ENCODE data around the gene TMED6. TPM values are rescaled to one million over a fixed set of nuclear protein-coding genes. Genes with fewer than 3 reads are reported as not detected.

TMED6 gene
- 0.28 TPM in 1 of 2 replicates, not detected in the other for total RNA-seq

DNA sequence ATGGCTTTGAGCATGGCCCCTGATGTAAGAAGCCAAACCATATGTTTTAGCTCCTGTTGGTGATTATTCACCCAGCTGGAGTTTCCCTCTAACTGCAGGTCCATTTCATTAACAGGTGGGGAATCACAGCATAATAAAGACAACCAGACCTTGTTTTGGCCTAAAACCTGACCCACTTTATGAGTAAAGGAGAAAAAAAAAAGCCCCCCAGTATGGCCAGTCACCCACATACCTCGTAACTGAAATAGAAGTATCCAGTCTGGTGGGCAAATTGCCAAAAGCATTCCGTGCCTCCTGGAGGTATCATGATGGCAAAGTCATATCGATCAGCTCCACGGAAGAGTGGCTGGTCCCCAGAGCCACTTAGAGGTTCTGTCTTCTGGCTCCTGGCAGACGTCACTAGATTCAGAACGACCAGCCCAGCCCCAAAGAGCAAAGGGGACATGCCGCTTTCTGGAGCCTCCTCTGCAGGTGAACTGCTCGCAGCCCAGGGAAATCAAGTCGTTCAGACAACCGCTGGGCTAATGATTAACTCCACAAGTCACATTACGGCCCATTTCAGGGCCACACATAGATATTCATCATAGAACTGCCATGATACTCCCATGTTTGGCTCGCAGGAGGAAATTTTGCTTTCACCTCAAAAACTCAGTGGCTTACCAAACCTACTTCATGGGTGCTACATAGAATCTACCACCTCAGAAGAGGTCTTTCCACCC, at the start of gene TMED6:
TSS of gene TMED6 (minus strand) at position 478 of the 719 bp plus-strand sequence. CDS start at position 445, 33 bp downstream.

DNA sequence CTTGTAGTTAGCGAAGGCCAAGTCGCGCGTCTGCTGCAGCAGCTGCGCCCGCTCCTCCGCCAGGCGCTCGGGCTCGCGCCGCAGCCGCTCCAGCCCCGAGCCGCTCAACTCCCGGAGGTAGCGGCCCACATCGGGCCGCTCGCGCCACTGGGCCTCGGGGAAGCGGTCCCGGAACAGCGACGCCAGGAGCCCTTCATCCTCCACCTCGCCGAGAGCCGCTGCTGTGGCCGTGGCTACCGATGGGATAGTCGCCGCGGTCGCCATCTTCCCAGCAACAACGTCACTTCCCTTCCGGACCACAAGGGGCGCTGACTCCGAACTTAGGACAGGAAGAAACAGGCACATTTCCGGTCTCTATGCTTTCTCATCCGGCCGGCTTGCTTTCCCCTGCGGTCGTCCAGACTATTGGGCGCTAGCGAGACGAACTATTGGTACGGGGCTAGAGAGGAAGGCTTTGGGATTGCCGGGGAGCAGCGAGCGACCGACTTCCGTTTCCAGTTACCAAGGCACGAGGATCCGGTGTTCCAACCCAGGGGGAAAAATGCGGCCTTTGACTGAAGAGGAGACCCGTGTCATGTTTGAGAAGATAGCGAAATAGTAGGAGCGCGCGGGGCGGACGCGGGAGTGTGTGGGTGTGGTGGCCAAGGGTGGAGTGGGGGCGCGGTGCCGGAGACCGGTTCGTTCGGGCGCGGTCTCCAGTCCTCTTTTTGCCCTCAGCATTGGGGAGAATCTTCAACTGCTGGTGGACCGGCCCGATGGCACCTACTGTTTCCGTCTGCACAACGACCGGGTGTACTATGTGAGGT, 12.1 kb downstream of the TMED6 start, which contains the start of the genes COG8 and NIP7:
TSS of gene COG8 (minus strand) at position 276 of the 806 bp plus-strand sequence. CDS start at position 264, 12 bp downstream.
TSS of gene NIP7 (plus strand) at position 484 of the 806 bp plus-strand sequence. CDS start at position 542, 58 bp downstream.

DNA sequence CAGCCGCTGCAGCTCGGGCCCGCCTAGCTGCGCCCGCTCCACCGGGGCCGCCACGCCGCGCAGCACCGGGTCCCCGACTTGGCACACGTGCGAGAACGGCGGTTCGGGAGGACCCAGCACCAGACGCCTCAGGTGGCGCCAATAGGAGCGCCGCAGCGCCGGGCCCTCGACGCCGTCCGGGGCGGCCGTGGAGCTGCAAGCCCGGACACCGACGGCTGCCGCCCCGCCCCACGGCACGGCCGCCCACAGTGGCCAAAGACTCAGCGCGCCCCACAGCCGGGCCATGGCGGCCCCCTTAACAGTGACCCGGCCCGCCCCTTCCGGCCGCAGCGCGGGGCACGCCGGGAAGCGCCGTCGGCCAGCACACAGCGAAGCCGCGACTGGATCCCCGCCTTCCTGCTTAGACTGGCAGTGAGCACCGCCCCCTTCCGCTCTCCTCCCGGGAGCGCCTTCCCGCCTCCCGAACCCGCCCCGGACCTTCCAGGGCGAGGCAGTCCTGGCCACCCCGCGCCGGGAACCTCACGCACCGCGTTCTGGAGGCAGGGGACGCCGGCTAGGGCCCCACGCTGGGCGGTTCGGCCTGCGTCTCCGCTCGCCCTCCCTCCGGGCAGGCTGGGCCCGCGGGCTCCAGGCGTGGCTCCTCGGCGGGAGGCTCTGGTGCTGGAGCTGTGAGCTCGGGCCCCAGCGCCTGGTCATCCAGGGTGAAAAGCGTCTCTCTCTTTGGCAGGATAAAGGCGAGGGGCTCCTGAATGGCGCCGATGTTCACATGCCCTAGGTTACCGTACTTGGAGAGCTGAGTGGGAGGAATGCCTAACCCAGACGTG, 21.1 kb downstream of the TMED6 start, which contains the start of gene PDF:
TSS of gene PDF (minus strand) at position 303 of the 824 bp plus-strand sequence. CDS start at position 285, 18 bp downstream.

DNA sequence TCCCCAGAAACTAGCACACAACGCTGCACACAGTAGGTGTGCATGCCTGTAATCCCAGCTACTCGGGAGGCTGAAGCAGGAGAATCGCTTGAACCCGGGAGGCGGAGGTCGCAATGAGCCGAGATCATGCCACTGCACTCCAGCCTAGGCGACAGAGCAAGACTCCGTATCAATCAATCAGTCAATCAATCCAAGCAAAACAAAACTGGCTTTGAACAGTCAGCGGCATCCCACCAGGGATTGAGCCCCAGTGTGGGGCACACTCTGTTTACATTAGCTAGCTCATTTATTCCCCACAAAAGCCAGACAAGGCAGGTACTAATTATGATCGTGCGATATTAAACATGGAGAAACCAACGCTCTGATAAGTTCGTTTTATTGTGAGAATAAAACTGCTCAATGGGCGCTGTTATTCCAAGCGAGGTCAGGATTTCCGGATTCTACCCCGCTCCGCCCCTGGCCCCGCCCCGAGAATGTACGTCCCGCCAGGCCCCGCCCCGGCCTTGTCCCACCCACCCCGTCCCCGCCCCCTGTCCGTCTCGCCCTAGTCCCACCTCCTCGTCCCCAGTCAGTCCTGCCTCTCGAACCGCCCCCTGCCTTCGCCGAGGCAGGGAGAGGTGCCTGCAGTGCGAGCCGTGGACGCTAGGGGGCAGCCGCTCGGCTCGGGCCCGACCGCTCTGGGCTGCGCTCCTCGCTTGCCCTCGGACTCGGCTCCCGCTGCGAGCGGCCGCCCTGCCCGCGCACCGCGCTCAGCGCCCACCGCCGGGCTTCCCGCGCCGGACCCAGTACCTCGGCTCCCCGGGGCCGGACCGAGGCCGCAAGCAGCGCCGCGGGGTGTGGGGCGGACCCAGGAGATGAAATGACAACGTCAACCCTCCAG, 40.7 kb downstream of the TMED6 start, which contains the start of gene VPS4A:
TSS of gene VPS4A (plus strand) at position 698 of the 880 bp plus-strand sequence. CDS start at position 860, 162 bp downstream.

Other genes starting within 250 kb of the TMED6 start
- 2.4 and 7.6 TPM in 2 replicates for gene HAS3, start 246.1 kb downstream of the TMED6 start, total RNA-seq
- 30.0 and 31.6 TPM in 2 replicates for gene CHTF8, start 219.2 kb downstream of the TMED6 start, total RNA-seq
- 14.6 and 16.4 TPM in 2 replicates for gene UTP4, start 219.1 kb downstream of the TMED6 start, total RNA-seq
- 43.2 and 58.3 TPM in 2 replicates for gene SNTB2, start 164.6 kb downstream of the TMED6 start, total RNA-seq
- gene VPS4A, start 40.4 kb downstream of the TMED6 start, total RNA-seq: 28.7 and 33.5 TPM in 2 replicates
- gene PDF, start 21.2 kb downstream of the TMED6 start, total RNA-seq: 7.1 and 9.5 TPM in 2 replicates
- gene COG8, start 12.2 kb downstream of the TMED6 start, total RNA-seq: 23.6 and 31.8 TPM in 2 replicates
- gene NIP7, start 12.0 kb downstream of the TMED6 start, total RNA-seq: 16.4 and 19.8 TPM in 2 replicates
- 10.7 and 12.1 TPM in 2 replicates for gene TERF2, start 34.2 kb upstream of the TMED6 start, total RNA-seq
- gene CYB5B, start 72.8 kb upstream of the TMED6 start, total RNA-seq: 55.5 and 67.8 TPM in 2 replicates
- 12.9 and 13.9 TPM in 2 replicates for gene NFAT5, start 214.2 kb upstream of the TMED6 start, total RNA-seq